Measurements from ENCODE around the gene DYSF. TPM values are rescaled to one million over a fixed set of nuclear protein-coding genes. Genes with fewer than 3 reads are reported as not detected.

Gene DYSF
- total and polyA plus RNA-seq, 2 donors (not counting 3 experiments of a cell fraction or from before 2014, with no cell fraction given), result 50.9 to 152 TPM

DNA sequence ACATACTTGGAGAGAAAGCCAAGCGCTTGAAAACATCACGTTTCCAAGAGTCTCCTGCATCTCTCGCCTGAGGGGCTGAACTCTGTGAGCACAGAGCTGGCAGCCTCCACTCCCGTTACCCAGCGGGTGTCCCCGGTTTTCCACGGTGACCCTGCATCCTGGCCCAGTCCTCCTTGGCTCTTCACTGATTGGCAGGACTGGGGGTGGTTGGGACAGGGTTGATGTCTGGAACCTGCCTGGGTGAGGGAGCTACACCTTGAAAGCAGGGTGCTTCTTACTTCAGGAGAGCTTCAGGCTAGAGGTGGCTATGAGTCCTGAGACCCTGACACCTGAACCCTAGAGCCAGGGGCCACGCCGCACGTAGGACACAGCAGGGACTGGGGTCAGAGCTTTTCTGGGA, 234.1 kb downstream of the DYSF start:
- Histone ChIP-seq H3K9me1 (replicated peaks; ENCODE audit: control insufficient read depth, extremely low read depth, insufficient read depth, low read length) (no peaks in the 10 kb centered on the region), H4K20me1 (replicated peaks; ENCODE audit: control insufficient read depth, extremely low read depth, insufficient read depth, low read length) (no peaks in the 10 kb centered on the region), H3K27ac (ENCODE audit: insufficient read depth, low read depth, low read length) (no peak overlapping the region), H3K36me3 (ENCODE audit: control insufficient read depth in 2 of 2, extremely low read depth in 1 of 2, insufficient read depth in 2 of 2, low read length in 2 of 2) (peaks cover 0 to 34% of the 10 kb centered on the region in 2 experiments), H2AFZ (ENCODE audit: low read depth, low read length) (no peak overlapping the region), H3K27me3 (ENCODE audit: control insufficient read depth in 2 of 2, insufficient read depth in 2 of 2, low read length in 2 of 2) (no peaks in the 10 kb centered on the region), H3K9ac (replicated peaks; ENCODE audit: extremely low read depth, insufficient read depth, low read length) (no peak overlapping the region), H3K79me2 (ENCODE audit: control insufficient read depth, insufficient read depth, low read length) (no peaks in the 10 kb centered on the region), H3K4me2 (ENCODE audit: insufficient read depth, low read length) (no peak overlapping the region), H3K4me1 (ENCODE audit: control insufficient read depth, extremely low read depth, insufficient read depth, low read length) (no peaks in the 10 kb centered on the region), H3K4me3 (replicated peaks in 1 of 3; ENCODE audit: insufficient read depth in 1 of 3, low read depth in 1 of 3, low read length in 3 of 3) (no peak overlapping the region), H3K9me3 (replicated peaks; ENCODE audit: control insufficient read depth, insufficient read depth, low read length) (no peaks in the 10 kb centered on the region)
- dilution Hi-C loops (cut with MboI; ENCODE audit: extremely low pct_ligation_motif_present, low sequenced_read_pairs), result no loop called here
- CTCF ChIA-PET, result interaction anchor here (1.1 to 2.5 kb wide), 4 partner anchors 60 to 236 kb away, joined by 3 to 10 read pairs (median 4); no protein-coding TSS in a partner anchor
- intact Hi-C loops (cut with micrococcal nuclease), result no loop called here
- no peak for DNase-seq (ENCODE audit: low read depth, low spot score)
- POLR2A ChIA-PET, result no interaction called here
- FAIRE-seq, result no peak
- no TSS peak for BruUV-seq (replicated peaks)
- TF ChIP-seq EZH2 (IDR thresholded peaks at IDR 0.05; ENCODE audit: borderline replicate concordance, low read depth, low read length, severe bottlenecking) (no peak), JUN (IDR thresholded peaks at IDR 0.05; ENCODE audit: borderline replicate concordance, insufficient read depth, insufficient read length, low read depth) (no peak), FOS (IDR thresholded peaks at IDR 0.05; ENCODE audit: borderline replicate concordance, insufficient read depth, low read length) (no peak)

DNA sequence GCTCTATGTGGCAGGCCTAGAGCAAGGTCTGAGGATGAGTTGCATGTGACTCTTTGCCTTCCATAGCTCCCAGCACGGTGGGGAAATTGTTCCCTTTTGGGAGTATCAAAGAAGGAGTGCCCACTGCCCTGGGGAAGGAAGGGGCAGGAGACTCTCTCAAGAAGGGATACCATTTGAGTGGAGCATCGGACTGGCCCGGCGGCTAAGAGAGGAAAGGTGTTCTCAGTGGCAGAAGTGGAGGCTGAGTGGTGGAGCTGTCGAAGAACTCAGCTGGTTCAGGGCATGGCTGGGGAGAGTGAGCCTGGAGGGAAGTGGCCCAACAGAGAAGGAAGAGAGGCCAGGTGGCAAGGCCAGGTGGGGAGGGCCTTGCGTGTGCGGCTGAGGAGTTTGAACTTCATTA, 235.2 kb downstream of the DYSF start:
- Histone ChIP-seq H3K4me1 (ENCODE audit: control insufficient read depth, extremely low read depth, insufficient read depth, low read length) (no peaks in the 10 kb centered on the region), H3K36me3 (ENCODE audit: control insufficient read depth in 2 of 2, extremely low read depth in 1 of 2, insufficient read depth in 2 of 2, low read length in 2 of 2) (peaks cover 0 to 26% of the 10 kb centered on the region in 2 experiments), H3K79me2 (ENCODE audit: control insufficient read depth, insufficient read depth, low read length) (no peaks in the 10 kb centered on the region), H3K9me1 (replicated peaks; ENCODE audit: control insufficient read depth, extremely low read depth, insufficient read depth, low read length) (no peaks in the 10 kb centered on the region), H3K27me3 (ENCODE audit: control insufficient read depth in 2 of 2, insufficient read depth in 2 of 2, low read length in 2 of 2) (no peaks in the 10 kb centered on the region), H3K4me2 (ENCODE audit: insufficient read depth, low read length) (no peak overlapping the region), H3K27ac (ENCODE audit: insufficient read depth, low read depth, low read length) (no peak overlapping the region), H2AFZ (ENCODE audit: low read depth, low read length) (no peak overlapping the region), H3K9ac (replicated peaks; ENCODE audit: extremely low read depth, insufficient read depth, low read length) (no peak overlapping the region), H4K20me1 (replicated peaks; ENCODE audit: control insufficient read depth, extremely low read depth, insufficient read depth, low read length) (no peaks in the 10 kb centered on the region), H3K4me3 (replicated peaks in 1 of 3; ENCODE audit: insufficient read depth in 1 of 3, low read depth in 1 of 3, low read length in 3 of 3) (no peak overlapping the region), H3K9me3 (replicated peaks; ENCODE audit: control insufficient read depth, insufficient read depth, low read length) (no peaks in the 10 kb centered on the region)
- dilution Hi-C loops (cut with MboI; ENCODE audit: extremely low pct_ligation_motif_present, low sequenced_read_pairs) (no loop called here), intact Hi-C loops (cut with micrococcal nuclease) (no loop called here)
- DNase-seq (ENCODE audit: low read depth, low spot score) (no peak), FAIRE-seq (no peak)
- ChIA-PET POLR2A (no interaction called here), CTCF (interaction anchor here (1.5 to 2.5 kb wide), 3 partner anchors 59 to 110 kb away, joined by 4 to 10 read pairs (median 4); no protein-coding TSS in a partner anchor)
- BruUV-seq (replicated peaks), result no TSS peak
- TF ChIP-seq MYC (IDR thresholded peaks at IDR 0.05; ENCODE audit: low read depth, low read length) (no peak), EZH2 (IDR thresholded peaks at IDR 0.05; ENCODE audit: borderline replicate concordance, low read depth, low read length, severe bottlenecking) (no peak), JUN (IDR thresholded peaks at IDR 0.05; ENCODE audit: borderline replicate concordance, insufficient read depth, insufficient read length, low read depth) (no peak), FOS (IDR thresholded peaks at IDR 0.05; ENCODE audit: borderline replicate concordance, insufficient read depth, low read length) (no peak), POLR2A (IDR thresholded peaks at IDR 0.05; ENCODE audit: low read depth, low read length) (no peak)
- TF ChIP-seq, protein P1, sequence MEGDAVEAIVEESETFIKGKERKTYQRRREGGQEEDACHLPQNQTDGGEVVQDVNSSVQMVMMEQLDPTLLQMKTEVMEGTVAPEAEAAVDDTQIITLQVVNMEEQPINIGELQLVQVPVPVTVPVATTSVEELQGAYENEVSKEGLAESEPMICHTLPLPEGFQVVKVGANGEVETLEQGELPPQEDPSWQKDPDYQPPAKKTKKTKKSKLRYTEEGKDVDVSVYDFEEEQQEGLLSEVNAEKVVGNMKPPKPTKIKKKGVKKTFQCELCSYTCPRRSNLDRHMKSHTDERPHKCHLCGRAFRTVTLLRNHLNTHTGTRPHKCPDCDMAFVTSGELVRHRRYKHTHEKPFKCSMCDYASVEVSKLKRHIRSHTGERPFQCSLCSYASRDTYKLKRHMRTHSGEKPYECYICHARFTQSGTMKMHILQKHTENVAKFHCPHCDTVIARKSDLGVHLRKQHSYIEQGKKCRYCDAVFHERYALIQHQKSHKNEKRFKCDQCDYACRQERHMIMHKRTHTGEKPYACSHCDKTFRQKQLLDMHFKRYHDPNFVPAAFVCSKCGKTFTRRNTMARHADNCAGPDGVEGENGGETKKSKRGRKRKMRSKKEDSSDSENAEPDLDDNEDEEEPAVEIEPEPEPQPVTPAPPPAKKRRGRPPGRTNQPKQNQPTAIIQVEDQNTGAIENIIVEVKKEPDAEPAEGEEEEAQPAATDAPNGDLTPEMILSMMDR (IDR thresholded peaks at IDR 0.05; ENCODE audit: extremely low read depth in 1 of 2, insufficient read depth in 1 of 2, low read depth in 1 of 2, low read length in 2 of 2), result no peak
- TF ChIP-seq, protein P2, sequence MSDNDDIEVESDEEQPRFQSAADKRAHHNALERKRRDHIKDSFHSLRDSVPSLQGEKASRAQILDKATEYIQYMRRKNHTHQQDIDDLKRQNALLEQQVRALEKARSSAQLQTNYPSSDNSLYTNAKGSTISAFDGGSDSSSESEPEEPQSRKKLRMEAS (IDR thresholded peaks at IDR 0.05; ENCODE audit: insufficient read depth, insufficient read length), result no peak

Measured in endothelial cell of umbilical vein (primary cell).